Dedifferentiated amniotic fluid mesenchymal stem cell (primary cell): ENCODE measurements around the gene NOXO1.

Experiments
- DNase-seq: peaks from one replicate; pipeline ENCODE4 v3.0.0-alpha.2; 2016; ENCODE audit errors: extremely low spot score

Gene NOXO1

GRCh38 chr16:2009791-2010510, 28.7 kb upstream of the NOXO1 start, which contains the start of gene ZNF598:
TSS of gene ZNF598 (minus strand) at chr16:2009821.
- peak; percentile 78 for DNase-seq

- DNase-seq = no peak
These were observed 28.0 kb upstream of the NOXO1 start for GRCh38 chr16:2009164-2009711.

GRCh38 chr16:2008631-2009163, 27.4 kb upstream of the NOXO1 start:
- DNase-seq = no peak

DNA sequence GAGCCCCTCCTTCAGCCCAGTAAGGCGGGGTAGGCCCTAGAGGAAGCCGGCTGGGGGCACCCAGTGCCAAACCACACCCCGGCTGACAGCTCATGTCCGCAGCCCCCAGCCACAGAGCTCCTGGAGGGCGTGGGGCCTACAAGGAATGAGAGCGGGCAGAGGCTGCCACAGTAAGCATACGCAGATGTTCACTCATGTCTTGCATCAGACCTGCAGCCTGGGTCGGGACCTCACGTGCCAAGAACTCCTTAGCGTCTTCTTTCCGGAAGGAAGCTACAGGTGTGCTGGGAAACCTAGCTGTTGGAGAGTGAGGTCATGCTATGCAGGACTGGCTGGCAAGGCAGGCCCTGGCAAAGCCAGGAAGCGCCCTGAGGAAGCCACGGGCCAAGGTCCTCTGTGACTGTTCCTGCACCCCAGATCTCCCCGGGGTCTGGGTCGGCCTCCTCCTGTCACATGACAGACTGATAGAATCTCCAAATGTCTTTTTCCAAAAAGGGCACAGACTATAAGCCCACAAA, 26.8 kb upstream of the NOXO1 start:
- DNase-seq = no peak

- DNase-seq = no peak
These were observed 26.0 kb upstream of the NOXO1 start for GRCh38 chr16:2007081-2007836.

DNA sequence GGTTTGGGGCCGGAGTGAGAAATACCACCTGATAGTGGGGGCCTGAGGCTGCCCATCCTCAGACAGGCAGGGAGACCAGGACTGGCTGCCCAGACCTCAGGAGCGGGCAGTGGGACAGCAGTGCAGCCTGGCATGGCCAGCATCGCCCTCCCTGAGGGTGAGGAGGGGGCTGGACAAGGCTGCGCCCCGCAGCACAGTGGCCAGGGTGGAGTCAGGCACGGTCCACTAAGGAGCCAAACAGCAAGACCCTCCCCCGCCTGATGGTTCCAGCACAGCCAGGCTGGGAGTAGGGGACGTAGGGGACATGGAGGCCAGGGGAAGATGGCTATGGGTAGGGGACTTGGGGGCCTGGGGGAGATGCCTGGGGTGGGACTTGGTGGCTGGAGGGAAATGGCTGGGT, 25.0 kb upstream of the NOXO1 start:
- DNase-seq = no peak

DNA sequence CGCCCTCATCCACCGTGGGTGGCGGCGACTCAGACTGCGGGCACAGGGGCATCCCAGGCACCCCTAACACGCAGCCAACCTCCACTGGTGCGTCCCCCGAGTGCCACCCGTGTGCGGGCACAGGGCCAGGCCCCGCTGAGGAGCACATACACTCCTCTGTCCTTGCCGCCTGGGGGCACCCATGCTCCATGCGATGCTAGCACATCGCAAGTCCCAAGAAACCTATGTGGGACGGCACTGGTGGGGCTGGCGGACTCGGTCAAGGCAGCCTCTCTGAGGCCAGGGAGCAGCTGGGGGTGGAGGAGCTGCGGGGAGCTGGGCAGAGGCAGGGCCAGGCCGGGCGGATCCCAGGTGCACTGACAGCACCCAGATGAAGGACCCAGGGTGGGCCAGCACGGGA, 24.4 kb upstream of the NOXO1 start:
- DNase-seq = no peak

DNA sequence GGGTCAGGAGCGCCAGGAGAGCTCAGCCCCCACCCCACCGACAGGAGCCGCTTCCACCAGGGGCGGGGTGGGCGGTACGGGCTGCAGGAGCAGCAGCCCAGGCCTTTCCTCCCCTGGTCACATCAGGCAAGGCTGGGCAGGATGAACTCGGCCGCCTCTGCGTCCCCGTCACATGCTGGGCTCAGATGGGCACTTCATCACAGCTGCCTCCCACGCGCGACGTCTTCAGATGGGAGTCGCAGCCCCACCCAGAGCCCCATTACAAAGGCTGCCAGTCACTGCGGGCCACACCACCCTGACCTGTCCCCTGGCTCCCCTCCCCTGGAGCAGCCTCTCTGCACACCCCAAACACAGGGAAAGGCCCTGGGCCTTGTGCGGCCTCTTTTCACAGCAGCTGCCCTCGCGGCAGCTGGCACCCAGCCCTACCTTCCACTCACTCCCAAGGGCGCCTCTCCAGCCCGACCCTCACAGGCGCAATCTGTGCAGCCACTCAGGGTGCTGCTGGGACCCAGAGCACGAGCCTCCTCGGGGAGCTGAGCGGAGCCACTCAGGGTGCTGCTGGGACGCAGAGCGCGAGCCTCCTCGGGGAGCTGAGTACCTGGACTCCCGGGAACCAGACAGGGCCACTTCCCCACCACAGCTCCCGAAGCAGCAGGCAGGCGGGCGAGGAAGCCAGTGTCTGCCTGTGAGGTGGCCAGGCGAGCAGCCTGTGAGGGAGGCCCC, 23.7 kb upstream of the NOXO1 start:
- no peak for DNase-seq

GRCh38 chr16:2003827-2004641, 22.8 kb upstream of the NOXO1 start:
- DNase-seq = peak; percentile 71

GRCh38 chr16:2003231-2003826, 22.1 kb upstream of the NOXO1 start:
- no peak for DNase-seq

GRCh38 chr16:2002406-2003230, 21.3 kb upstream of the NOXO1 start:
- no peak for DNase-seq

DNA sequence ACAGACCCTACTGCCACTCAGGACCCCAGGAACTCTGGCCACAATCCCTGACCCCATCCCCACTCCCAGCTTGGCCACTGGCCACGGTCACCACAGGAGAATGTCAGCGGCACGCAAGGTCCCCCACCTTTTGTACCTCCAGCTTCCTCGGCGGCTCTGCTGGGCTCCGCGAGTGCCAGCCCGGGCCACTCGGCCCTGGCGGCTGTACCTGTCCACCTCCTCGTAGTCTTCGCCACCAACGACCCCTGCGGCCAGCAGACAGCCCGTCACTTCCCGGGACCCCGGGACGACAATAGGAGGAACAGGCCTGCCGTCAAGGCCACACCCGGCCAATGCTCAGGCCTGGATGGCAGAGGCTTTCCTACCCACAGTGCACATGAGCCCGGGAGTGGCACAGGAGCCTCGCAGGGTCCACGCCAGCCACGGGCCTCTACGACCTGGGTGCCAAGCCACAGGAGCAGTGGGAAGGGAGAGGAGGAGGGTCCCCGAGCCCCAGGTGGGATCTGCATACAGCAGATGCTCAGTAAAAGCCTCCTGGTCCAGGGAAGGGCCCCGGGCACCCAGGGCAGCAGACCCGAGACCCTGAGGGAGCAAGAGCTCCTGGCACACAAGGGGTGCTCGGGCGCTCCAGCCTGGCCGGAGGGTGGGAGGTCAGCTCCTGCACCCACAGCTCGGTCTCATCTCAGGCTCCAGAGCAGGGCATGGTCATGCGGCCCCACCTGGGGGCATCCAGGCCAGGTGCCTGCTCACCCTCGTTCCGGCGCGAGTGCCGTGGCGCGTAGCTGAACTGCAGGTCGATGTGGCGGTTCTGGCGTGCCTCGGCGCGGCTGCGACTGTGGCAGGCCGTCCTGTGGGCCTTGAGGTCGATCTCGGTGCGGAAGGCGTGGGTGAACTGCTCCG, 20.4 kb upstream of the NOXO1 start:
- no peak for DNase-seq

DNA sequence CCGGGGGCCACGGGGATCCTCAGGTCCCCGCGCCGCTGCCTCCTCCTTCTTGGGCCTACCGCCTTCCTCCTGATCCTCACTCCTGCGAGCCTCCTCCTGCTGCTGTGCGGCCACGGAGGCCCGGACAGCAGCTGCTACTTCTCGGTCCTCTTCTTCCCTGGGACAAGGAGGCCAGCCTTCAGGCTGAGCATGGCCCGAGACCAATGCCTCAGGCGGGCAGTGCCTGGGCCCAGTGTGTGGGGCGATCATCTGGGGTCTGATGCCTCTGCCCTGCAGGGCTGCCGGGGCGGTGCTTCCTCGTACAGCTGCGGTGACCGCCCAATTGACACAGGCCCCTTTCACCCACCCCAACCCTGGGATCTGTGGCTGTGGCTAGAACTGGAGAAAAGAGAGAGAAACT, 19.8 kb upstream of the NOXO1 start:
- DNase-seq = no peak

- no peak for DNase-seq
These were observed 18.7 kb upstream of the NOXO1 start for GRCh38 chr16:1999866-2000514.

DNA sequence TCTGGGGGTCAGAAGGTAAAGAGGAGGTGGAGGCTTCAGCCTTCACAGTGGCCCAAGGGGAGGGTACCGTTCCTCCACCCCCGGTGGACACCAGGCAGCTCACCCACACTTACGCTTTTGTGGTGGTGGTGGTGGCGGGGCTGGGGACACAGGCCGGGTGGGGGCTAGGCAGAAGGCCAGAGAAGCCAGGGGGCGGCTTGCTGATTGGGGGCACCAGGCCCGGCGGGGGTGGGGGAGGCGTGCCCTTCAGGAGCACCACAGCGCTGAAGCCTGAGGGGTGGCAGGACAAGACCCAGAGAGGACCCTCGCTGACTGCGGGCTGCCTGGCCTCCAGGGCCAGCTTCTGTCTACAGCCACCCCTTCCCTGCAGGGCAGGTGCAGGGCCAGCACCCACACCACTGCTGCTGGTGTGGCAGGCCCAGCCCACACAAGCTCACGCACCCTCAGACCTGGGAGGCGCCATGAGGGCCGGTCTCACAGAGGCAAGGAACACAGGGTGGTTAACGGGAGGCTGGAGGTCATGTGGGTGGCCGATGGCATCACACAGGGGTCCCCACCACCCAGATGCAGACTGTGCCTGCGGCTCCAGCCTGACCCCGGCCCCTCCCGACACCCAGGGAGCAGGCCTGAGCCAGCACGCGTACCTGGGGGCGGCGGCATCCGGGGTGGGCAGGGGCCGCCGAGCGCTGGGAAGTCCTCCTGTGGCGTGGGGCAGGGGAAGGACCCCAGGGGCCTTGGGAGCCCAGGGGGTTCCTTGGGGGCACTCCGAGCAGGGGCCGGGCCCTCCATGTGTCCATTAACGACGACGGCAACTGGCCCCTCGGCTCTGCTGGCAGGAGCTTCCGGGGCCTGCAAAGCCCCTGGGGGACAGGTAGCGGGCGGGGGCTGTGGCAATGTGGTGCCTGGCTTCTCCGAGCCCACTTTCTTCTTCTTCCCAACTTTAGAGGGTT, 17.9 kb upstream of the NOXO1 start:
- no peak for DNase-seq

- DNase-seq = no peak
These were observed 17.1 kb upstream of the NOXO1 start for GRCh38 chr16:1998360-1998835.
